ENCODE results near the gene E4F1.

DNA sequence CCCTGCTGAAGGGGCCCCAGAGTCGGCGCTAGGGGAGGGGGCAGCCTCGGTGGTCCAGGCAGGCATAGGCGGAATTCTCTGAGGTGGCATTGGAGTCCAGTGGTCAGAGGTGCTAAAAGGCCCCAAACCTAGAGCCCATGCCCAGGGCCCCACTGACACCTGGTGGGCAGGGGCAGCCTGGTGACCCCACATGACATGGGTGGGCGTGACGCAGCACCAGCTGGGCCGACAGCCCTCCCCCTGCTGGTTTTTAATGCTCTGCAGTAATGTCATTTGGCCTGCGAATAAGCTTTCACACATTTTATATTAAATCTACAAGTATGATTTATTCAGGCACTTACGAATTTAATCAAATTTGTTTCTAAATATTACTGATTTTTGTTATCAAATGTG, 46.7 kb downstream of the E4F1 start:
- TF ChIP-seq CTCF (conservative IDR thresholded peaks at IDR 0.05; ENCODE audit: low read depth, low read length) (no peak), EZH2 (IDR thresholded peaks at IDR 0.05; ENCODE audit: borderline replicate concordance, low read depth, low read length, poor library complexity, severe bottlenecking) (no peak)
